Measurements from ENCODE around the gene TSPEAR. TPM values are rescaled to one million over a fixed set of nuclear protein-coding genes. Genes with fewer than 3 reads are reported as not detected.

TSPEAR gene
- total RNA-seq, 1 donor from 2014 or later = 0.13 TPM

GRCh38 chr21:44722731-44723130, 11.4 kb upstream of the TSPEAR start:
- no peak for DNase-seq (ENCODE audit: low read depth in 2 of 2)

GRCh38 chr21:44720170-44720569, 8.8 kb upstream of the TSPEAR start:
- no peak for DNase-seq (ENCODE audit: low read depth in 2 of 2)

- DNase-seq (ENCODE audit: low read depth in 2 of 2) = no peak
These were observed 7.2 kb upstream of the TSPEAR start for GRCh38 chr21:44718571-44718970.

DNA sequence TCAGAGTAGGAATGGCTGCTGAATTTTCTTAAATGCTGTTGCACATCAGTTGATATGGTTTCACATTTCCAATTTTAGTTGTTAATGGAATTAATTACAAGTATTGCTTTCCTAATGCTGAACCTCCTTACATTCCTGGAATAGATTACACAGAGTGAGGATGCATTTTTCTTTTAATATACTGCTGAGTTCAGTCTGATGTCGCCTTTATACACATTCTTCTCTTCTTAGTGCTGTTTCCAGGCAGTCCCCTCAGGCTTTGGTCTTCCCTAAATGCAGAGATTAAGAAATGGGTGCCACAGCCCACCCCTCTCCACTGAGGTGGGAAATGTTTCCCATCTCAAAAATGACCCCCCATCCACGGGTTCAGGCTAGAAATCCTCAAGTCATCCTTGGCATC, 6.7 kb upstream of the TSPEAR start:
- DNase-seq (ENCODE audit: low read depth in 2 of 2) = no peak

DNA sequence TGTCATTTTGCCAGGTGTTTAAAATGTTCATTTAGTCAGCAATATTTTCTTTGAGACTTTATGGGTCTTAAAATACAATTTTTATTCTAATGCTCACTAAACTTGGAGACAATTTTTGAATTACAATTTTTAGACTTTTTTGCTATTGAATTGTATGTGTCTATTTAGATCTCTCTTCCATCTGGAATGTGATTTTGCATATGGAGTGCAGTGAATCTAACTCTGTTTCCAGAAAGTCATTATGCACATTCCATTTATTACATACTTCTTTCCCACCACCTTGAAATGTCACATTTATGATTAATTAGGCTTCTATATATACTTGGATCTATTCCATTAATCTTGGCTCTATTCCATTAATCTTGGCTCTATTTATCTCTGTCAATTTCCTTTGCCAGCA, 5.6 kb upstream of the TSPEAR start:
- DNase-seq (ENCODE audit: low read depth in 2 of 2) = no peak

DNA sequence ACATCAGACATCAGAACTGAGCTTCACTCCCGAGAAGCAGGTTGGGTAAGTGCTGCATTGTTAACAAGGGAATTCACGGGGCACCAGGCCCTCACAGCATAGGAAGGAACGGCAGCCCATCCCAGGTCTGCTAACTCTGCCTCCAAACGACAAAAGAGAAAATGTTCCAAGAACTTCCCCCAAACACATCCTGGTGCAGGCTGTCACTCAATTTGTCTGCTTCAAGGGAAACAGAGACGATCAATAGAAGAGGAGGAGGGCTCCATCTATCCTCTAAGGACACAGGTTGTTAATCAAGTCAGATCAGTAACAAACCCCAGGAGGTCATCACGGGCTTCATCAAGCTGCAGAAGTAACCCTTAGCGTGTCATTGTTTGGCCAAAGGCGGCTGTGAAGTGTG, 3.5 kb upstream of the TSPEAR start:
- no peak for DNase-seq (ENCODE audit: low read depth in 2 of 2)

DNA sequence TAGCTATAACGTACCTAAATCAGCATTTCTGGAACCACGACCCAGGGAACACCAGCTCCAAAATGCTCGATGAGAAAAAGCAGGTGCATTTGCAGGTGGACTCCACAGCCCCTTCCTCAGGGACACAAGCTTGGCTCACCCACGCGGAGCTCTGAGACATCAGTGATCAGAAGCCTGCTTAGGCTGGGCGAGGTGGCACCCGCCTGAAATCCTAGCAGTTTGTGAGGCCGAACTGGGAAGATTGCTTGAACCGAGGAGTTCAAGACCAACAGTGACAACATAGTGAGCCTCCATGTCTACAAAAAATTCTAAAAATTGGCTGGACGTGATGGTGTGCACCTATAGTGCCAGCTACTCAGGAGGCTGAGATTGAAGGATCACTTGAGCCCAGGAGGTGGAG, 2.5 kb upstream of the TSPEAR start:
- no peak for DNase-seq (ENCODE audit: low read depth in 2 of 2)

- no peak for DNase-seq (ENCODE audit: low read depth in 2 of 2)
These were observed 1.8 kb upstream of the TSPEAR start for GRCh38 chr21:44713130-44713529.

- DNase-seq (ENCODE audit: low read depth in 2 of 2) = no peak
These were observed 1.0 kb upstream of the TSPEAR start for GRCh38 chr21:44712203-44713028.

DNA sequence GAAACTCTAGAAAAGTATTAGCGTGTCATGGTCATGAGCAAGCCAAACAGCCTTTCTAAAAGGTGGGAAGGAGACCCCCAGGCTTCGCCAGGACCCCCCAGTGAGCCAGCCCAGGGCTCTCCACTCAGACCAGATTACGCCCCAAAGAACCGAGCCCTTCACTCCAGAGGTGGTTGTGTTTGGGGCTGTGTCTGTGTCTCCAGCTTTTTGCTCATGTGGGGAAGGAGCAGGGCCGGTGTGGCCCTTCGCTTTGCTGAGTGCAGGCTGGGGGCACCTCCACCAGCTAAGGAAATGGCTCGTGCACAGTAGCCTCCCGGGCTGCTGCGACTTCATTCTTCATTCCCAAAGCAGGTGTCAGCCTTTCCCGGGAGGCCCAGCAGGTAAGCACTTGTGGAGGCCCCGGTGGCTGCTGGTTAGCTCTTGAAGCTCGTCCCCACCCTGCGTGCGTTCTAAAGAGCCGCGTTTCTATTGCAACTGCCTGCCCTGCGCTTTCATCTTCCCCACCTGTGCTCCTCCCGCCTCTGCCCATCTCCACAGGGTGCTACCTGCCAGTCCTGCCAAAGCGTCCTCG, 531 bp downstream of the TSPEAR start:
- DNase-seq (ENCODE audit: low read depth in 2 of 2) = no peak

DNA sequence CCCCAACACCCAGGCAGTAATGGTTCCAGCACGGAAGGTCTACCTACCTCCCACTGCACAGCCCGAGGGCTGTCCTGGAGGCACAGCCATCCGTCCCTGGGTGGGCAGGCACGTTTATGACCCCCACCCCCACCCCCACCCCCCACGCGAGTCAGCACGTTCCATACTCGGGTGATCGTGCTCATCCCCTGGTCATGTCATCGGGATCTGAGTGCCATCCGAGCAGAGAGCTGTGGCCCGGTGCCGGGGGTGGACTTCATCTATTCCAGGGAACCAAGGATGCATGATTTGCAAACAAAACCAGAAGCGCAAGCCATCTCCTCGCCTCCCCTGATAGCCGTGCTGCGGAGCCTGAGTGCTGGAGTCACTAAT, 1.1 kb downstream of the TSPEAR start:
- no peak for DNase-seq (ENCODE audit: low read depth in 2 of 2)

- no peak for DNase-seq (ENCODE audit: low read depth in 2 of 2)
These were observed 1.7 kb downstream of the TSPEAR start for GRCh38 chr21:44709426-44710293.

- DNase-seq (ENCODE audit: low read depth in 2 of 2) = no peak
These were observed 2.4 kb downstream of the TSPEAR start for GRCh38 chr21:44708866-44709425.

- no peak for DNase-seq (ENCODE audit: low read depth in 2 of 2)
These were observed 3.0 kb downstream of the TSPEAR start for GRCh38 chr21:44708213-44708865.

GRCh38 chr21:44706706-44707581, 4.4 kb downstream of the TSPEAR start:
- DNase-seq (ENCODE audit: low read depth in 2 of 2) = no peak

GRCh38 chr21:44706026-44706705, 5.2 kb downstream of the TSPEAR start:
- no peak for DNase-seq (ENCODE audit: low read depth in 2 of 2)

DNA sequence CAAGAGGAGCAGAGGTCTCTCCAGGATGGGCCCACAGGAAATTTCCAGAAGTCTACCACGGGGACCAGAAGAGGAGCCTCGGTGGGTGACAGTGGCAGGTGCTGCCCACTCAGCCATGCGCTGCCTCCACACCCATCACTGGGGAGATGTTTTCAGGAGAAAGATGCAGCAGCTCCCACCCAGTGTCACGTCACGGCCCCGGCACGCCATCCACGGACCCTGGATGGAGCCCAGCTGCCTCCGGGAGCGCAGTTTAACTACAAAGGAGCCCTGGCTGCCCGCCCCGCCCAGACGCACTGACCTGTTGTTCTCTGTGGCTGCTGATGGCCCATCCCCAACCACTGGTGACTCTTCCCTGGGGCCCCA, 6.8 kb downstream of the TSPEAR start:
- no peak for DNase-seq (ENCODE audit: low read depth in 2 of 2)

- no peak for DNase-seq (ENCODE audit: low read depth in 2 of 2)
These were observed 7.4 kb downstream of the TSPEAR start for GRCh38 chr21:44703731-44704635.

Data from dermis microvascular lymphatic vessel endothelial cell (primary cell).